Thoracic aorta (tissue), 2 donors: Measurements from ENCODE around the gene HPCAL4. TPM values are rescaled to one million over a fixed set of nuclear protein-coding genes. Genes with fewer than 3 reads are reported as not detected.

Source experiments
- ATAC-seq: fragments of 150-250 bp; one replicate; pipeline ENCODE4 v1.8.0; 2017; ENCODE audit warnings: low read depth; ENCODE audit not compliant: insufficient number of reproducible peaks, low FRiP score
- DNase-seq: peaks from one replicate; pipeline ENCODE4 v3.0.0-alpha.2; 2020; ENCODE audit warnings: low spot score
- H3K27ac ChIP-seq, 2 donors: fragments of 200-600 bp; sonication (generic); 1 replicate in 1 of 2; 2 replicates in 1 of 2; pipeline ENCODE4 v1.5.1; 2016; ENCODE audit warnings: mild to moderate bottlenecking in 2 of 2, moderate library complexity in 2 of 2
- H3K27me3 ChIP-seq: fragments of 200-600 bp; sonication (generic); replicated peaks from 2 replicates; pipeline ENCODE4 v1.6.0; 2016; ENCODE audit warnings: mild to moderate bottlenecking; ENCODE audit not compliant: insufficient read depth
- H3K36me3 ChIP-seq: fragments of 200-600 bp; sonication (generic); one replicate; pipeline ENCODE4 v1.5.1; 2016
- H3K4me1 ChIP-seq, 2 donors: fragments of 200-600 bp; sonication (generic); 1 replicate in 1 of 2; 2 replicates in 1 of 2; pipeline versions ENCODE4 v1.5.1 to v1.6.0; 2016; ENCODE audit warnings: low read depth in 2 of 2, mild to moderate bottlenecking in 1 of 2; ENCODE audit not compliant: control insufficient read depth in 1 of 2
- H3K4me3 ChIP-seq: fragments of 200-600 bp; sonication (generic); 2 replicates; pipeline ENCODE4 v1.5.1; 2016; ENCODE audit warnings: mild to moderate bottlenecking
- H3K9me3 ChIP-seq: fragments of 200-600 bp; sonication (generic); 2 replicates; pipeline ENCODE4 v1.5.1; 2016
- CTCF ChIP-seq: fragments of 200-600 bp; sonication (generic); IDR thresholded peaks from one replicate; pipeline ENCODE4 v1.5.1; 2019; ENCODE audit warnings: antibody characterized with exemption
- total RNA-seq, 2 donors: library from RNA; depleted of rRNA; stranded (reverse); fragments of >200 nt; gene quantifications; one replicate each; pipeline versions ENCODE4 v1.1.0 to v1.2.3, GENCODE V29; 2016

Gene HPCAL4
- total RNA-seq, 2 donors from 2014 or later, result 0.35 TPM; not detected in 1

DNA sequence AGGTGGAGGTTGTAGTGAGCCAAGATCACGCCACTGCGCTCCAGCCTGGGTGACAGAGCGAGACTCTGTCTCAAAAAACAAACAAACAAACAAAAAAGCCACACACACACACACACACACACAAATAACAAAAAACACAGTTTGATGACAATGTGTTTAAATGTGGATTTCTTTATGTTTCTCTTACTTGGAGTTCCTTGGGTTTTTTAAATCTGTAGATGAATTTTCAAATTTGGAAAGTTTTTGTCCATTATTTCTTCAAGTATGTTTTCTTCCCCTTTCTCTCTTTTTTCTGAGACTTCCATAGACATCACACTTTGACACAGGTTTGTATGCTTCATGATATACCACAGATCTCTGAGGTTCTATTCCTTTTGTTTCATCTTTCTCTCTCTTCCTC is 35.4 kb upstream of the HPCAL4 start:
- DNase-seq (no peak), ATAC-seq (no peak)
- Histone ChIP-seq H3K27me3 (no peaks in the 10 kb centered on the region), H3K36me3 (no peaks in the 10 kb centered on the region), H3K9me3 (no peaks in the 10 kb centered on the region), H3K4me3 (no peak overlapping the region), H3K4me1 (no peaks in the 10 kb centered on the region), H3K27ac (no peak overlapping the region)
- TF ChIP-seq CTCF, result no peak

GRCh38 chr1:39722495-39722894 is 31.3 kb upstream of the HPCAL4 start:
- Histone ChIP-seq H3K4me1 (no peaks in the 10 kb centered on the region), H3K27ac (no peak overlapping the region), H3K36me3 (no peaks in the 10 kb centered on the region), H3K27me3 (no peaks in the 10 kb centered on the region), H3K9me3 (no peaks in the 10 kb centered on the region), H3K4me3 (no peak overlapping the region)
- ATAC-seq, result no peak
- DNase-seq, result no peak
- no peak for TF ChIP-seq CTCF

DNA sequence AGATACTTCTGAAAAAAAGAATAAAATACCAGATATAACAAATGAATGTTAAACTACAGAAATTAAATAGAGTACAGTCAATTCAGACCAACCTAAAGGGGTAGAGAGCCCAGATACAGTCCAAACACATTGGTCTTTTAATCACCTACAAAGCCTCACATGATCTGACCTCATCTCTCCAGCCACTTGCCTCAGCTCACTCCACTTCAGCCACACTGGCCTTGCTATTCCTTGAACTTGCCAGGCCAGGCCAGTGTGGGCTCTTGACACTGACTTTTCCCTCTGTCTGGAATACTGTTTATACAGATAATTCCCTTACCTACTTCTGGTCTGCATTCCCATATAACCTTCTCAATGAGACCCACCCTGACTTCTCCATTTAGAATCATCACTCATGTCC is 30.4 kb upstream of the HPCAL4 start:
- no peak overlapping the region for H3K27ac ChIP-seq
- no peaks in the 10 kb centered on the region for H3K27me3 ChIP-seq
- no peaks in the 10 kb centered on the region for H3K9me3 ChIP-seq
- H3K4me1 ChIP-seq, result no peaks in the 10 kb centered on the region
- no peak for ATAC-seq
- no peak overlapping the region for H3K4me3 ChIP-seq
- H3K36me3 ChIP-seq, result no peaks in the 10 kb centered on the region
- no peak for TF ChIP-seq CTCF
- no peak for DNase-seq

- Histone ChIP-seq H3K27me3 (no peaks in the 10 kb centered on the region), H3K4me1 (no peaks in the 10 kb centered on the region), H3K36me3 (no peaks in the 10 kb centered on the region), H3K9me3 (no peaks in the 10 kb centered on the region), H3K4me3 (no peak overlapping the region), H3K27ac (no peak overlapping the region)
- TF ChIP-seq CTCF, result peak; percentile 65
- ATAC-seq (no peak), DNase-seq (no peak)
Measured at GRCh38 chr1:39720094-39720999, 29.1 kb upstream of the HPCAL4 start.

DNA sequence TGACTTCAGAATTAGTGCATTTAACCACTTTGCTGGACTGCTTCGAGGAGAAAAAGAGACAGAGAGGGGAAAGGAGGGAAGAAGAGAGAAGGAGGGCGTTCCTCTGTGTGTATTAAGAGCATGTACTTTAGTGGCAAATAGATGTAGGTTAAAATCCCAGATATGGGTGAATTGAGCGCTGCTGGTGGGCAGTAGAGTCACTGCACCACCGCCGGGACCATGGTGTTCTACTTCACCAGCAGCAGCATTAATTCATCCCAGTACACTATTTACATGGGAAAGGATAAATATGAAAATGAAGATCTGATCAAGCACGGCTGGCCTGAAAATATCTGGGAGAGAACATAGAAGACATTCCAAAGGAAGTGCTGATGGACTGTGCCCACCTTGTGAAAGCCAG is 26.6 kb upstream of the HPCAL4 start:
- Histone ChIP-seq H3K4me3 (no peak overlapping the region), H3K4me1 (no peaks in the 10 kb centered on the region), H3K27ac (no peak overlapping the region), H3K9me3 (no peaks in the 10 kb centered on the region), H3K36me3 (no peaks in the 10 kb centered on the region), H3K27me3 (no peaks in the 10 kb centered on the region)
- no peak for DNase-seq
- ATAC-seq, result no peak
- no peak for TF ChIP-seq CTCF
